Smooth muscle cell (in vitro differentiated cells): Measurements from ENCODE around the gene FRAS1. TPM values are rescaled to one million over a fixed set of nuclear protein-coding genes. Genes with fewer than 3 reads are reported as not detected.
A peak's percentile ranks its signal among the peaks of the same experiment; 100 is the strongest.

Experiments used
- DNase-seq: peaks from one replicate; lab custom pipeline; 2025; ENCODE audit not compliant: unreplicated experiment; lab: John Stamatoyannopoulos, UW
- H2AFZ ChIP-seq: fragments of 200-600 bp; sonication (generic); 2 replicates; pipeline ENCODE4 v1.6.0; 2016; ENCODE audit warnings: antibody characterized with exemption, low read depth, mild to moderate bottlenecking
- H3F3A ChIP-seq: fragments of 200-600 bp; sonication (generic); 2 replicates; pipeline ENCODE4 v1.6.0; 2017; ENCODE audit warnings: antibody characterized with exemption, low read depth
- H3K27ac ChIP-seq: fragments of 200-600 bp; sonication (generic); 2 replicates; pipeline ENCODE4 v1.5.1; 2016; ENCODE audit warnings: low read depth, mild to moderate bottlenecking
- H3K27me3 ChIP-seq: fragments of 200-600 bp; sonication (generic); 2 replicates; pipeline ENCODE4 v1.6.1; 2016; ENCODE audit warnings: low read depth, mild to moderate bottlenecking
- H3K36me3 ChIP-seq: fragments of 200-600 bp; sonication (generic); 2 replicates; pipeline ENCODE4 v1.5.1; 2016; ENCODE audit warnings: low read depth
- H3K4me1 ChIP-seq: fragments of 200-600 bp; sonication (generic); 2 replicates; pipeline ENCODE4 v1.5.1; 2016; ENCODE audit warnings: low read depth
- H3K4me2 ChIP-seq: fragments of 200-600 bp; sonication (generic); 2 replicates; pipeline ENCODE4 v1.6.0; 2016; ENCODE audit warnings: mild to moderate bottlenecking
- H3K4me3 ChIP-seq: fragments of 200-600 bp; sonication (generic); 2 replicates; pipeline ENCODE4 v1.5.1; 2016; ENCODE audit warnings: mild to moderate bottlenecking
- H3K79me2 ChIP-seq: fragments of 200-600 bp; sonication (generic); 2 replicates; pipeline ENCODE4 v1.6.0; 2016; ENCODE audit warnings: low read depth, mild to moderate bottlenecking
- H3K9ac ChIP-seq: fragments of 200-600 bp; sonication (generic); 2 replicates; pipeline ENCODE4 v1.6.0; 2016; ENCODE audit warnings: low read depth
- H3K9me3 ChIP-seq: fragments of 200-600 bp; sonication (generic); replicated peaks from 2 replicates; pipeline ENCODE4 v1.5.1; 2016; ENCODE audit warnings: low read depth
- H4K20me1 ChIP-seq: fragments of 200-600 bp; sonication (generic); 2 replicates; pipeline ENCODE4 v1.6.0; 2016; ENCODE audit warnings: low read depth
- WGBS: methylation state at CpG from one replicate; pipeline ENCODE4 v1.1.7; 2016; ENCODE audit warnings: low lambda C conversion rate; 5-methylcytosine and 5-hydroxymethylcytosine counted together
- polyA plus RNA-seq: library from polyadenylated mRNA; unstranded; fragments of >200 nt; fragmentation: Nextera tagmentation; extraction: Ambion mirVana; gene quantifications from 2 replicates; pipeline ENCODE4 v1.2.1, GENCODE V29; 2016
- total RNA-seq: library from RNA; depleted of rRNA; stranded (reverse); fragments of >200 nt; gene quantifications from 2 replicates; pipeline ENCODE4 v1.2.3, GENCODE V29; 2014
- TF ChIP-seq, protein P1 (sequence below): fragments of 200-600 bp; sonication (generic); IDR thresholded peaks from 2 replicates; pipeline ENCODE4 v1.5.1; 2017; ENCODE audit warnings: borderline replicate concordance, mild to moderate bottlenecking, antibody characterized with exemption; ENCODE audit not compliant: insufficient read depth, poor library complexity, severe bottlenecking

The FRAS1 gene
- total and polyA plus RNA-seq, 2 experiments from 2014 or later = 0.55 to 8.1 TPM

DNA sequence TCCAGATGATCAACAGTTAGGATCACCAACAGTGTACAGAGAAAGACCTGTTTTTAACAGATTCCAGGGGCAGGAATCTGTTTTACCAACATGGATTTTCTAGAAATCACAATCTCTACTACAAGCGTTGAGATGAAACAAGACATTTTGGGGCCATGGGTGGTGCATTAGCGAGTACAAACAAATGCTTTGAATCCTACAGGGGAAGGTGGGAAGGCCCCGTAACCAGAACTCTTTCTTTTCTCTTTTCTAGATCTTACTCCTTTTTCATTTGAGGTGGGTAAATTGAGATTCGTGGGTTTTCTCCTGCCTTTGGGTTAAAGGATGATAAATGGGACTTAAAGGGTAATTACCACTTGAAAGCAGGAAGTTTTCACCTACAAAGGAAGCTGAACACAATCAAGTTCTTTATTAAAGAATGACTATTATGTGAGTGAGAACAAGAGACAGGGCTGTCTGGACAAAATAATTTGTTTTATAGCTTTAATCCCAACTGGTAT lies 304.5 kb downstream of the FRAS1 start:
- H3K4me1 ChIP-seq = peaks cover 11% of the 10 kb centered on the region
- H3K27ac ChIP-seq = no peak overlapping the region
- H2AFZ ChIP-seq = no peak overlapping the region
- no peaks in the 10 kb centered on the region for H4K20me1 ChIP-seq
- no peaks in the 10 kb centered on the region for H3K27me3 ChIP-seq
- H3K9me3 ChIP-seq = no peaks in the 10 kb centered on the region
- H3K9ac ChIP-seq = no peak overlapping the region
- no peaks in the 10 kb centered on the region for H3K36me3 ChIP-seq
- 60% methylated on average over 4 of the region's 4 CpGs for WGBS
- no peak overlapping the region for H3K4me2 ChIP-seq
- H3K4me3 ChIP-seq = no peak overlapping the region
- TF ChIP-seq, protein P1, sequence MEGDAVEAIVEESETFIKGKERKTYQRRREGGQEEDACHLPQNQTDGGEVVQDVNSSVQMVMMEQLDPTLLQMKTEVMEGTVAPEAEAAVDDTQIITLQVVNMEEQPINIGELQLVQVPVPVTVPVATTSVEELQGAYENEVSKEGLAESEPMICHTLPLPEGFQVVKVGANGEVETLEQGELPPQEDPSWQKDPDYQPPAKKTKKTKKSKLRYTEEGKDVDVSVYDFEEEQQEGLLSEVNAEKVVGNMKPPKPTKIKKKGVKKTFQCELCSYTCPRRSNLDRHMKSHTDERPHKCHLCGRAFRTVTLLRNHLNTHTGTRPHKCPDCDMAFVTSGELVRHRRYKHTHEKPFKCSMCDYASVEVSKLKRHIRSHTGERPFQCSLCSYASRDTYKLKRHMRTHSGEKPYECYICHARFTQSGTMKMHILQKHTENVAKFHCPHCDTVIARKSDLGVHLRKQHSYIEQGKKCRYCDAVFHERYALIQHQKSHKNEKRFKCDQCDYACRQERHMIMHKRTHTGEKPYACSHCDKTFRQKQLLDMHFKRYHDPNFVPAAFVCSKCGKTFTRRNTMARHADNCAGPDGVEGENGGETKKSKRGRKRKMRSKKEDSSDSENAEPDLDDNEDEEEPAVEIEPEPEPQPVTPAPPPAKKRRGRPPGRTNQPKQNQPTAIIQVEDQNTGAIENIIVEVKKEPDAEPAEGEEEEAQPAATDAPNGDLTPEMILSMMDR = no peak
- no peaks in the 10 kb centered on the region for H3K79me2 ChIP-seq
- DNase-seq = no peak
- no peaks in the 10 kb centered on the region for H3F3A ChIP-seq

DNA sequence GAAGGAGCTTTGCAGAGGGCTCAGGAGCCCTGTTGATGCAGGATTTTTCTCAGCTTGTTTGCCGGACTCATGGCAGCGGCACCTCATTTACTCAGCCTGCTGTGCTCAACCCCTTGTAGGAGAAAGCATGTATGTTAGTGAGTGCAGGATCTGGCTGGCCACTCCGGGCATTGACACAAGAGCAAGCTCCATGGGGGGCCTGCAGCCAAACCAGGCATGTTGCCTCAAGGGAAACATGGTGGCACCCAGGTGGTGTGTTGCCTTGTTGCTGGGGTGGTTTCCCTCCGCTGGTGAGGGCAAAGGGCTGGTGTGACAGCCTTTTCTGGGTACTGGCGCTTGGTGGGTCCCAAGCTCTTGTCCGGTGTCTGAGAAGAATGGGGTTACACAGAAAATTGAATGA lies 305.2 kb downstream of the FRAS1 start:
- Histone ChIP-seq H3F3A (no peaks in the 10 kb centered on the region), H3K79me2 (no peaks in the 10 kb centered on the region), H2AFZ (no peak overlapping the region), H3K4me2 (no peak overlapping the region), H3K27ac (no peak overlapping the region), H4K20me1 (no peaks in the 10 kb centered on the region), H3K27me3 (no peaks in the 10 kb centered on the region), H3K9ac (no peak overlapping the region), H3K9me3 (no peaks in the 10 kb centered on the region), H3K4me1 (peaks cover 11% of the 10 kb centered on the region), H3K36me3 (no peaks in the 10 kb centered on the region), H3K4me3 (no peak overlapping the region)
- 96% methylated on average over 6 of the region's 6 CpGs for WGBS
- DNase-seq = no peak
- TF ChIP-seq, protein P1 = no peak

DNA sequence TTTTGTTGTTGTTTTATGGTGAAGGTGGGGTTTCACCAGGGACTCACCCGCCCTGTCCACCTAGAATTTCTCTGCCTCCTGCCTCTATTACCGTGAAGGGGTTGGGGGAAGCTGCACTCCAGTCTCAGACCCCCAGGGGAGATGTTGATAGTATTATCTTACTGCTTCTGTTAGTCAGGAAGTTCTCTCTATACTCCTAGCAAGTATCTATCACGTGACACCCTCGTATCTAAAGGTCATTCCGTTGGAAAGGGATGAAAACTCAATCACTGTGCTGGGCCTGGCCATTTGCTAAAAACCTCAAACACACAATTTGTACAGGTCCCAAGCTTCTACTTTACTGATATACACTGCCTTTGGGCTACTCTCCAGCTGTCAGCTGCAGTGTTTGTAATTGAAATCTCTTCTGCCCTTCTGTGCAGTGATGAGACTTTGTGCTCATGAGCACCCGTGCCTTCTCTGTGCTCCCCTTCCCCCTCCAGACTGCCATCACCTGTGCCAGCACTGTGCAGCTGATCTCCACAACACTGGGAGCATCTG lies 306.0 kb downstream of the FRAS1 start:
- no peak overlapping the region for H3K4me3 ChIP-seq
- no peak overlapping the region for H2AFZ ChIP-seq
- H3F3A ChIP-seq = no peaks in the 10 kb centered on the region
- H3K9ac ChIP-seq = no peak overlapping the region
- TF ChIP-seq, protein P1 = no peak
- no peak overlapping the region for H3K27ac ChIP-seq
- H4K20me1 ChIP-seq = no peaks in the 10 kb centered on the region
- no peaks in the 10 kb centered on the region for H3K79me2 ChIP-seq
- H3K4me1 ChIP-seq = peaks cover 11% of the 10 kb centered on the region
- H3K36me3 ChIP-seq = no peaks in the 10 kb centered on the region
- DNase-seq = no peak
- H3K27me3 ChIP-seq = no peaks in the 10 kb centered on the region
- 63% methylated on average over 6 of the region's 6 CpGs for WGBS
- H3K4me2 ChIP-seq = no peak overlapping the region
- H3K9me3 ChIP-seq = no peaks in the 10 kb centered on the region

DNA sequence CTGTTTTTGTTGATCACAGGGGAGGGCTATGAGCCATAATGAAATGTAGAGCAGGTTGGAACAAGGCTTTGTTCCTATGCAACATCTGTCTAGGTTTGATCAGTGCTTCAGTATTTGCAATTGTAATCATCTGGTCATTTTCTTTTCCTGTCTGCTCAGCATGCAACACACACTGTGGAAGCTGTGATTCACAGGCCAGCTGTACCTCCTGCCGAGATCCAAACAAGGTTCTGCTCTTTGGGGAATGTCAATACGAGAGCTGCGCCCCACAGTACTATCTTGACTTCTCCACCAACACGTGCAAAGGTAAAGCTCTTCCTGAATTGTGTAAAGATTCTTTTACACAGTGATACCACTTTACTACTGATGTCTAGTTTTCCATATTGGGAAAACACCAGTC lies 312.6 kb downstream of the FRAS1 start:
- Histone ChIP-seq H3K27me3 (no peaks in the 10 kb centered on the region), H3K36me3 (no peaks in the 10 kb centered on the region), H4K20me1 (no peaks in the 10 kb centered on the region), H3K4me1 (peaks cover 7% of the 10 kb centered on the region), H2AFZ (no peak overlapping the region), H3K9me3 (no peaks in the 10 kb centered on the region), H3K79me2 (no peaks in the 10 kb centered on the region), H3F3A (no peaks in the 10 kb centered on the region), H3K27ac (peak overlapping the region; percentile 76), H3K9ac (no peak overlapping the region), H3K4me3 (no peak overlapping the region), H3K4me2 (no peak overlapping the region)
- WGBS = 45% methylated on average over 4 of the region's 4 CpGs
- DNase-seq = no peak
- TF ChIP-seq, protein P1 = no peak
